ENCODE results near the gene HNF4A. TPM values are rescaled to one million over a fixed set of nuclear protein-coding genes. Genes with fewer than 3 reads are reported as not detected.

The HNF4A gene
- total RNA-seq, 4 donors from 2014 or later, result under 0.01 to 0.26 TPM; not detected in 2

DNA sequence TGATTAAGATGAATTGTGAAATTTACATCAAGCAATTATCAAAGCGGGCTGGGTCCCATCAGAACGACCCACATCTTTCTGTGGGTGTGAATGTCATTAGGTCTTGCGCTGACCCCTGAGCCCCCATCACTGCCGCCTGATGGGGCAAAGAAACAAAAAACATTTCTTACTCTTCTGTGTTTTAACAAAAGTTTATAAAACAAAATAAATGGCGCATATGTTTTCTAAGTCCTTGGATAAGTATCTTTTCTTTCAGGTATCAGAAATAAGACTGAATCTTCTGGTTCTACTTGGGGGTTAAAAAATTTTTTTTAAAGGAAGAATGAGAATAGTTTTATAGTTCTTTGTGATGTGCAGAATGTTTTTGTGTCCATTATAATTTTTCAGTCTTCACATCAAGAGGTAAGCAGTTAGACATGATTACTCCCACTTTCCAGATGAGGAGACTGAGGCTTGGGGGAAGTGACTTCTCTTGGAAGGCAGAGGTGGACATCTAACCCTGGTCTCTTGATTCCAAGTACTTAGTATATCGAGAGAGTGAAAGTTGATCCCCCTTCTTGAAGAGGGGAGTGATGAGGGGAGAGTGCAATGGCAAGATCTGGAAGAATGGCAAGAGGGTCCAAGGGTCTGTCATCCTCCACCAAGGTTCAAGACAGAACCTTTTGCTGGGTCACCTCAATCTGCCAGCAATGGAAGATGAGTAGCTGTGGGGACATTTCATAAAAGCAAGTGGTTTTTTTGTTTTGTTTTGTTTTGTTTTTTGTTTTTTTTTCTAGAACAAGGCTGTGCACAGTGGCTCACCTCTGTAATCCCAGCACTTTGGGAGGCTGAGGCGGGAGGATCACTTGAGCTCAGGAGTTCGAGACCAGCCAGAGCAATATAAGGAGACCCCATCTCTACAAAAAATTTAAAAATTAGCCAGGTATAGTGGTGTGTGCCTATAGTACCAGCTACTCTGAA, 77.4 kb downstream of the HNF4A start:
- DNase-seq, result no peak
- Histone ChIP-seq H3K4me3 (no peak overlapping the region), H3K27ac (no peak overlapping the region), H3K9me3 (no peaks in the 10 kb centered on the region), H3K27me3 (peaks cover 0 to 3% of the 10 kb centered on the region in 2 donors), H3K4me1 (no peaks in the 10 kb centered on the region), H3K36me3 (no peaks in the 10 kb centered on the region)
- TF ChIP-seq, protein P1, sequence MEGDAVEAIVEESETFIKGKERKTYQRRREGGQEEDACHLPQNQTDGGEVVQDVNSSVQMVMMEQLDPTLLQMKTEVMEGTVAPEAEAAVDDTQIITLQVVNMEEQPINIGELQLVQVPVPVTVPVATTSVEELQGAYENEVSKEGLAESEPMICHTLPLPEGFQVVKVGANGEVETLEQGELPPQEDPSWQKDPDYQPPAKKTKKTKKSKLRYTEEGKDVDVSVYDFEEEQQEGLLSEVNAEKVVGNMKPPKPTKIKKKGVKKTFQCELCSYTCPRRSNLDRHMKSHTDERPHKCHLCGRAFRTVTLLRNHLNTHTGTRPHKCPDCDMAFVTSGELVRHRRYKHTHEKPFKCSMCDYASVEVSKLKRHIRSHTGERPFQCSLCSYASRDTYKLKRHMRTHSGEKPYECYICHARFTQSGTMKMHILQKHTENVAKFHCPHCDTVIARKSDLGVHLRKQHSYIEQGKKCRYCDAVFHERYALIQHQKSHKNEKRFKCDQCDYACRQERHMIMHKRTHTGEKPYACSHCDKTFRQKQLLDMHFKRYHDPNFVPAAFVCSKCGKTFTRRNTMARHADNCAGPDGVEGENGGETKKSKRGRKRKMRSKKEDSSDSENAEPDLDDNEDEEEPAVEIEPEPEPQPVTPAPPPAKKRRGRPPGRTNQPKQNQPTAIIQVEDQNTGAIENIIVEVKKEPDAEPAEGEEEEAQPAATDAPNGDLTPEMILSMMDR (IDR thresholded peaks at IDR 0.05), result no peak
- TF ChIP-seq POLR2A (IDR thresholded peaks at IDR 0.05), result no peak
- intact Hi-C loops (cut with DNase I; ENCODE audit: low total_unique reads), result no loop called here

GRCh38 chr20:44433751-44434538, 78.4 kb downstream of the HNF4A start:
- Histone ChIP-seq H3K9me3 (no peaks in the 10 kb centered on the region), H3K4me1 (no peaks in the 10 kb centered on the region), H3K27ac (no peak overlapping the region), H3K36me3 (no peaks in the 10 kb centered on the region), H3K27me3 (peaks cover 0 to 3% of the 10 kb centered on the region in 2 donors), H3K4me3 (no peak overlapping the region)
- intact Hi-C loops (cut with DNase I; ENCODE audit: low total_unique reads), result no loop called here
- no peak for DNase-seq
- TF ChIP-seq, protein P1 (IDR thresholded peaks at IDR 0.05), result no peak
- TF ChIP-seq POLR2A (IDR thresholded peaks at IDR 0.05), result no peak

DNA sequence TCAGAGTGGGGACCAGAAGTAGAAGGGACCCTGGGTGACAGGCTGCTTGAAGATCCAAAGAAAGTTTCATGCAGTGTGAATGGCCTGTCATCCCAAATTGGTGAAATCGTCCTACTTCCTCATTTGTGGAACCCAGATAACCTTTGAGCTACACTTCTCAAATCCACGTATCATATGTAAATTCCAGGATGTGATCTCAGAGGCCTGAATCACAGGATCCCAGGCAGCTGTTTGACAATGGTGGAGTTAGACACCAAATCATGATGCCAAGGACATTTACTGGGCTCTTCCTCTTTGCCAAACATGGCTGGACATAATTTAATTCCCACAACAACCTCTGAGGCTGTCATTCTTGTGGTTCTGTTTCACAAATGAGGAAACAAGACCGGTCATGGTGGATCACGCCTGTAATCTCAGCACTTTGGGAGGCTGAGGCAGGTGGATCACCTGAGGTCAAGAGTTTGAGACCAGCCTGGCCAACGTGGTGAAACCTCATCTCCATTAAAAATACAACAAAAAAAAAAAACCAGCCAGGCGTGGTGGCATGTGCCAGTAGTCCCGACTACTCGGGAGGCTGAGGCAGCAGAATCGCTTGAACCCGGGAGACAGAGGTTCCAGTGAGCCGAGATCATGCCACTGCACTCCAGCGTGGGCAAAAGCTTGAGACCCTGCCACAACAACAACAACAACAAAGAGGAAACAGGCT, 80.3 kb downstream of the HNF4A start:
- H3K4me3 ChIP-seq, result no peak overlapping the region
- no peaks in the 10 kb centered on the region for H3K4me1 ChIP-seq
- no peak for TF ChIP-seq POLR2A (IDR thresholded peaks at IDR 0.05)
- TF ChIP-seq, protein P1 (IDR thresholded peaks at IDR 0.05), result no peak
- no peaks in the 10 kb centered on the region for H3K36me3 ChIP-seq
- no peak for DNase-seq
- intact Hi-C loops (cut with DNase I; ENCODE audit: low total_unique reads), result no loop called here
- H3K9me3 ChIP-seq, result no peaks in the 10 kb centered on the region
- peaks cover 0 to 3% of the 10 kb centered on the region in 2 donors for H3K27me3 ChIP-seq
- no peak overlapping the region for H3K27ac ChIP-seq

DNA sequence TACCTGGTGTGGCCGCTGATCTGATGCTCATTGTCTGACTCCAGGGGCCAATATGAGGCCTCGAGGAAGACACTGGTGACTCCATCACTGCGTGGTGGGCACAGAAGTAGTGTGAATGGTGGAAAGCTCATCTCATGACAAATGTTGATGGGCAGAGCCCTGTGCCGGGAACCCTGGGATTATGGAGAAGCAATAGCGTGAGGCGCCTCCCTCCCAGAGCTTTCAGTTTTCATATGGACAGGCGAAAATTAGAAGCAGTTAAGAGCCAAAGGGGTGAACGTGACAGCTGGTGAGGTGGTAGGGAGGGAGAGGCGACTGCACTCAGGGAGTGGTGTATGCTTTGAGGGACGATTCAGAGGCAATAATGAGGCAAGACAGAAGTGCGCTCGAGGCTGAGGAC, 80.9 kb downstream of the HNF4A start:
- Histone ChIP-seq H3K36me3 (no peaks in the 10 kb centered on the region), H3K4me3 (no peak overlapping the region), H3K4me1 (no peaks in the 10 kb centered on the region), H3K9me3 (no peaks in the 10 kb centered on the region), H3K27ac (no peak overlapping the region), H3K27me3 (no peaks in the 10 kb centered on the region)
- TF ChIP-seq, protein P1 (IDR thresholded peaks at IDR 0.05), result no peak
- no peak for TF ChIP-seq POLR2A (IDR thresholded peaks at IDR 0.05)
- intact Hi-C loops (cut with DNase I; ENCODE audit: low total_unique reads), result no loop called here
- DNase-seq, result no peak

Measured in uterus (tissue), 4 donors.